RKO (cell line): ENCODE measurements around the gene AKAP9.
"Not testable (repeated sequence)": the region's sequence is repeated elsewhere in the genome, so short reads cannot be mapped to it uniquely, and the experiment has no call there.

ENCODE experiments used
- DNase-seq: peaks from one replicate; pipeline ENCODE4 v3.0.0-alpha.2; 2016; ENCODE audit warnings: low spot score

Gene AKAP9

DNA sequence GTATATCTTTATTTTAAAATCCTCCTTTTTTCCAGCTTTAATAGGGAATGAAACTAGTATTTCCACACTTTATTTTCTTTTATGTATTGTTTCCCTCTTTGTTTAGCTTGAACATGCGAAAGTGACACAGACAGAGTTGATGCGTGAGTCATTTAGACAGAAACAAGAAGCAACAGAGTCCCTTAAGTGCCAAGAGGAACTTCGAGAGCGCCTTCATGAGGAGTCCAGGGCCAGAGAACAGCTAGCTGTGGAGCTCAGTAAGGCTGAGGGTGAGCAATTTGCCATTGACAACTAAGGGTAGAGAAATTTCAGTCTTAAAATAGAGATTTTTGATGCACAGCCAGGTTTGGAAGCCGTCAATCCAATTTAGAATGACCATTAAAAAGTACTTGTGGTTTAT is 120.5 kb downstream of the AKAP9 start:
- DNase-seq = no peak

DNA sequence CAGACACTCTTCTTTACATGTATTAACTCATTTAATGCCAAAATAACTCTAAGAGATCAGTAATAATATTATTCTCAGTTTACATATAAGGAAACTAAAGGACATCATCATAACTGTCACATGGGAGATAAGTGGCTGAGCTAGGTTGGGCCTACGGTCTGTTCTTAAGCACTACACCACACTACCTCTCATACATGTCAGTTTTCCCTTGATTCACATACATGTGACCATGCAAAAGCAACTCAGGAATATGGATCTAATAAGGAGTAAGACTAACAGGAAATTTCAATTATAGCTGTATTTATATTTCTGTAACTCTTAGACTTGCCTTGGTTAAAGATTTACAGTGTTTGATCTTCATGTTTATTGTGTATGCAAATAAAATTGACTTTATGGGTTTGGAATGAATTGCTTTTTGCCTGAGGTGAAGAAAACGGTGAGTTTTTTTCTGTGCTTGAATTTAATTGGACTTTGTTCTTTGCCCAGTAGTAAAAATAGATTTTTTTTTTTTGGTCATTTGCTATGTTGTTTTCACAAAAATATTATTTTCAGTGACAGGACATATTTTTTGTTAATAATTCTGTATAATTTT is 123.9 kb downstream of the AKAP9 start:
- DNase-seq = no peak

DNA sequence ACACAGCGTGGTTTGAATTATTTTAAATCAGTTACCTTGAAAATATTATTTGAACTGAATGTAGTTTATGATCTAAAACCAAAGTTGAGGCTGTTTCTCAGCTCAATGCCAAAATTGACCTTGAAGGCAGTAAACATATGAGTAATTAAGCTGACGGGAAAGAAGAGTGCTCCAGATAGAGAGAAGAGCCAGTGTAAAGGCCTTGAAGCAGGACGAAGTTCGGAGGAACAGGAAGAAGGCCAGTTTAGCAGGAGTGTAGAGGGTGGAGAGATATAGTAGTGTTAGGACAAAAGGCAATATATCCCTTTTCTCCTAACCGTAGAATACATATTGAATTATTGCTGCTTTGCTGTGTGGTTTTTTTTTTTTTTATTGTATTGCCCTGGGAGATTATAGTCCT is 130.4 kb downstream of the AKAP9 start:
- DNase-seq = no peak

DNA sequence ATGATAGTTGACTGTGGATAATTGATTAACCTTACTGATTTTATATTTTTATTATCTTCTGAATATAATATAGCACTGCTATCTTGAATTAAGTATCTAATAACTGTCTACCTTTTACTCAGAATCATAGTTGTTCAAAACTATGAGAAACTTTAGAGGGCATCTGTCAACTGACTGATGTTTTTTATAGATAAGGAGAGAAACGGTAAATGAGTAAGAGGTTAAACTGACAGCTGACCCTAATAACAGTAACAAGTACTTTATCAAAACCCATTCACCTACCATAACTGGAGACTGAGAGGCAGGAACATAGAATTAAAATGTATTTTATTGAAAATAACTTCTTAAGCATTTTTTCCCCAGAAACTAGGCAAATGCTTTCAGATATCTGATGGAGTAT is 131.5 kb downstream of the AKAP9 start:
- DNase-seq = no peak

DNA sequence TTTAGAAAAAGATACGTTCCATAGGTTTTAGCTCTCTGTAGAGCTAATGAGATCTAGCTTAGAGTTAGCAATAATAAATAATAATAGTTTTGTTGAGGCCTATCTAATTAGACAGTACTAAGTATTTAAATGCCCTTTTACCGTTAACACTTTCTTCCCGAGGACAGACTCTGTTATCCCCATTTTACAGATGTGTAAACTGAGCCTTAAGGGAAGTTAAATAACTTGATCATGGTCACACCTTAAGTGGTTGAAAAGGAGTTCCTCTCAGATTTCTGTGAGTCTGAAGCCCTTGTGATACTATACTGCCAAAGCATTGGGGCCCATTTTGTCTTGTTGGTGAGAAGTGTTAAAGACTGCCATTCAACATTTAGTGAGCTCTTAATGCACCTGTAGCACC is 132.0 kb downstream of the AKAP9 start:
- no peak for DNase-seq

DNA sequence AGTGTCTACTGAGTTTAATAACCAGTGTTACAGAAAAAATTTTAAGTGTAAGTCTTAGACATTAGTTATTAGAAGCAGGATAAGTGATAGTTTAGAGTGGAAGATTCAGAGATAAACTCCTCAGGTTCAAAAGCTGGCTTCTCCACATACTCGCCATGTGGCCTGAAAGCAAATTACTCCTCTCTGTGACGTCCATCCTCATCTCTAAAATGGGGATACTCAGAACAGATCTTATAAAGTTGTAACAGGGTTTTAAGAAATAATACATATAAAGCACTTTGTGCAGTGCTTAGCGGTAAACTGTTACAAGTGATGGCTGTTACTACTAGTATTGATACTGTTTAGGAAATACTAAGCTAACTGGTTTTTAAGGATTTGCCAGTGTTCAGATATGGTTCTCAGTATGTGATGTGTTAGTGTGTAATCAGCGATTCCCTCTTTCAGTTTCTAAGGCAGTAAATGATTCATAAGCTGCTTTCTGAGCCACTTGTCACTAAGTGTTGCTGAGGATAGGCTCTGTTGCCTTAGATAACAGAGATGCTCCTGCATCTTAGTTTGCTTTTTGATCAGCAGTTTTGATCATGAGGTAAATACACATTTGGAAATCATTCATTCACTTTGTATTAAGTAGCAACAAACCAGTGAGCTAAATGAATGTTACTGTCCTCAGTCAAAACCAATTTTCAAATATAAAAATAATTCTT is 134.9 kb downstream of the AKAP9 start:
- peak; percentile 43 for DNase-seq

DNA sequence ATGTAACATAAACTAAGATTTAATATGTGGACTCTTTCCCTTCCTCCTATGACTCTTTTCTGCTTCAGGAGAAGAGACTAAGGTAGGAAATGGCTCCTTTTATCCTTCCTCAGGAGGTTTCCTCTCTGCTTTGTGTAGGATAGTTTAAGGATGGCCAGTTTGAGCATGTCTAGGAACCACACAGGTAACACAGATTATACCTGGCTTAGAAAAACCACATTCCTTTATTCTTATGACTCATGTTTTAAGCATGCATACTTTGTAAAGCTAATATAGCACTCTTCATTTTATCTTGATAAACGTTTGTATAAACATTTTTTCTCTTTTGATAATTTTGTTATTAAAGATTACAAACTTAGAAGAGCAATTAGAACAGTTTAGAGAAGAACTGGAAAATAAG is 135.8 kb downstream of the AKAP9 start:
- no peak for DNase-seq

DNA sequence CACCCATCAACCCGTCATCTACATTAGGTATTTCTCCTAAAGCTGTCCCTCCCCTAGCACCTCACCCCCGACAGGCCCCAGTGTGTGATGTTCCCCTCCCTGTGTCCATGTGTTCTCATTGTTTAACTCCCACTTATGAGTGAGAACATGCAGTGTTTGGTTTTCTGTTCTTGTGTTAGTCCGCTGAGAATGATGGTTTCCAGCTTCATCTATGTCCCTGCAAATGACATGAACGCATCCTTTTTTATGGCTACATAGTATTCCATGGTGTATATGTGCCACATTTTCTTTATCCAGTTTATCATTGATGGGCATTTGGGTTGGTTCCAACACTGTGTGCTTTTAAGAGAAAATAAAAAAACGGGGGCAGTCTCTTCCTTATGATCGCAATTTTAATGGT is 143.3 kb downstream of the AKAP9 start:
- DNase-seq = not testable (repeated sequence)

DNA sequence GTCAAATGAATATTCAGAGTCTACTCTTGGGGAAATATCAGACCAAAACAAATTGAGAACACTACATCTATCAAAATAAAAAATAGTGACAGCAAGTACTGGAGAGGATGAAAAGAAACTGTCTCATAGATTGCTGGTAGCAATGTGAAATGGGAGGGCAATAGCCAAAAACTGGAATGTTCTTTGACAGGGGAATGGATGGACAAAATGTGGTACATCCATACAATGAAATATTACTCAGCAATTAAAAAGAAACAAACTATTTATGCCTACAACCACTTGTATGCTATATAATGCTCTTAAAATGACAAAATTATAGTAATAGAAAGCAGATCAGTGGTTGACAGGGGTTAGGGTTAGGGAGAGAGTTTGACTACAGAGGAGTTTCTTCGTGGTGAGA is 147.6 kb downstream of the AKAP9 start:
- DNase-seq = no peak

DNA sequence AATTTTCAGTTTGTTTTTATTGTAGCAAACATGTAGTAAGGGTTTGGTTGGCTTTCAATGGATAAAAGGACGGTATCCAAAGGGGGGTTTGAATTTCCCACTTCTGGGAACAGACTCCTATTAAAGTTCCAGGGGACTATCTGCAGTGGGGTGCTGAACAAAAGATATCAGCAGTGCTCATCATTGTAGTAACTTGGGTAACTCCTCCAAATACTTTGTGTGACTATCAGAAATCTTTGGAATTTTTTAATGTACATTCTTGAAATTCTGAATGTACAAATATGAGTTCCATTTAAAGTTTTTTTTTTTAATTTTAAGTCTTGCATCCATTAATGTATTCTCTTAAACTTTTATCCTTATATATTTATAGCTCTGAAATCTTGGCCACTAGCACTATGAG is 151.5 kb downstream of the AKAP9 start:
- no peak for DNase-seq

DNA sequence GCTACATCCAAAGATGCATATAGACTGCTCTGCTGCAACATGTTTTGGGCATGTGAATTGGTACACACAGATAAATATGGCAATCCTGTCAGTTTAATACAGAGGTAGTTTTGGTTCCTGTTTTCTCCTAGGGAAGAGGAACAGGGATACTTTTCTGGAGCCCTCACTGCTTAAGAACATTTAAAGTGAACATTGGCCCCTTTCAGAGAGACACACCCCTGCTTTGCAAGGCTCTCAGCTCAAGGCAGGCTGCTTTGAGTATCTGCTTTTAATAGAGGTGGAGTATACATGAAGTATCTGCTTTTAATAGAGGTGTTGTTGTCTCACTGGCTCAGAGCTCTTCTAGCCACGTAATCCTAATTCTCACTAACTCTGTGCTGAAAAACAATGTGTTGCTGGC is 154.7 kb downstream of the AKAP9 start:
- DNase-seq = no peak

DNA sequence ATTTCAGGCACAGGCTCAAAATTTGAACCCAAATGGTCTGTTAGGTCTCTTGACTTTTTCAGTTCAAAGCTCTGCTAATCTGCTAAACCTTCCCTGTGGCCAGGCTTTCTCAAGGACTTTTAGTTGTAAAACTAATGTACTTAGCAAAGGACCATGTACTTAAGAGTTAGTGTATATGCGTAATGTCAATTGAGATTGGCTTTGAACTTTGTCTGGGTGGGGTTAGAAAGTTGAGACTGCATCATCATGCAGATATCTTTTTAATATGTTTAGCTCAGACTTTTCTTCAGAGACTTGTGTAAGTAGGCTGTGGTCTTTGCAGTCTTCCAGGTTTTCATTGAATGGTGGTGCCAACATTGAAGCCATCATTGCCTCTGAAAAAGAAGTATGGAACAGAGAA is 159.9 kb downstream of the AKAP9 start:
- DNase-seq = no peak

DNA sequence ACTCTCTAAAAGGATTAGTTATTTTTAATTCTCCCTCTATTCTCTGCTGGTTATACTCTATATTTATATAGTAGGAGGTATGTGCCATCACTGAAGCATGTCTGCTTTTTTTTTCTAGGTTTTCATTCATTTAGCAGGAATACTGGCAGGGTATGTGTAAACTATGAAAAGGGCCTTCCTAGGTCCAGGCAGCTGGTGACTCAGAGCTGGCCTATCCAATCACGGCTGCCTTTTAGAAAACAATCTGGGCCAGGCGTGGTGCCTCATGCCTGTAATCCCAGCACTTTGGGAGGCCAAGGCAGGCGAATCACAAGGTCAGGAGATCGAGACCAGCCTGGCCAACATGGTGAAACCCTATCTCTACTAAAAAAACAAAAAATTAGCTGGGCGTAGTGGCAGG is 162.2 kb downstream of the AKAP9 start:
- peak; percentile 53 for DNase-seq

DNA sequence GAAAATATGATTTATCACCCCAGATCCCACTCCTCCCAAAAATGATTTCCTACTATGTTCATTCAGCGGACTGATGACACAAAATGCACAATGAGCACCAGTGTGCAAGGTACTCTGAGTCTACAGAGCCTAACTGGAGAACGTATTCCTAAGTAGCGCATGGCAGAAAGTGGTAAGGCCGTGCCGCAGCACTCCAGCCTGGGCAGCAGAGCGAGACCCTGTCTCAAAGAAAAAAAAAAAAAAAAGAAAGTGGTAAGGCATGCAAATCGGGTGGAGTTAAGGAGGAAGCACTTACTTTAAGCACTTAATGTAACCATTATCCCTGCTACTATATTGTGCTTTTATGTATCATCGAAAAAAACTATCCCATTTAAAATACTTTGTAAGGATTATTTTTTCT is 168.2 kb downstream of the AKAP9 start:
- DNase-seq = no peak

DNA sequence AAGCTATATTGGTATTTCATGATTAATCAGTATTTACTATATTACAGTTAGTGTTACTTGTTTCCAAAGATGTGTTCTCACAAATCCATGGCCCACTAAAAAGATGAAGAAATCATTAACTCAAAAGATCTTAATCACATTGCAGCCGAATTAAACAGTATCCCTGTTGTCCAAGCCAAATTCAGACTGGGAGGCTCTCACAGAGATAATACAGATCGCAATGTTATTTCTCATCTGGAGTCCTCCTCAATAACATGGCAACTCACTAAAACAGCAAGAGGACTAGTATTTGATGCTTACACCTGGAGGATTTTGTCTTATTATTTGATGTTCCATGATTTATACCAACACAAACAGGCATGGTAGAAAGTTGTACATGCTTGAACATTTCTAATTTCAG is 170.2 kb downstream of the AKAP9 start:
- no peak for DNase-seq

DNA sequence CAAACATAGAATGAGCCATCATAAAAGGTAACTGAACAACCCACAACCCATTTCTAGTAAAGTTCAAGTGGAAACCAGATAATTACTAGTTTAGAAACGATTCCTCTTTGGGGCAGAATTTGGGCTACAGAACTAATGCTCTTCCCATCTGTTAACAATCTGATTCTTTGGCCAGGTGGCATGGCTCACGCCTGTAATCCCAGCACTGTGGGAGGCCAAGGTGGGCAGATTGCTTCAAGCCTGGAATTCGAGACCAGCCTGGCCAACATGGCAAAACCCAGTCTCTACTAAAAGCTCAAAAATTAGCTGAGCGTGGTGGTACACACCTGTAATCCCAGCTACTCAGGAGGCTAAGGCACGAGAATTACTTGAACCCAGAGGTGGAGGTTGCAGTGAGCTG is 175.2 kb downstream of the AKAP9 start:
- no peak for DNase-seq

DNA sequence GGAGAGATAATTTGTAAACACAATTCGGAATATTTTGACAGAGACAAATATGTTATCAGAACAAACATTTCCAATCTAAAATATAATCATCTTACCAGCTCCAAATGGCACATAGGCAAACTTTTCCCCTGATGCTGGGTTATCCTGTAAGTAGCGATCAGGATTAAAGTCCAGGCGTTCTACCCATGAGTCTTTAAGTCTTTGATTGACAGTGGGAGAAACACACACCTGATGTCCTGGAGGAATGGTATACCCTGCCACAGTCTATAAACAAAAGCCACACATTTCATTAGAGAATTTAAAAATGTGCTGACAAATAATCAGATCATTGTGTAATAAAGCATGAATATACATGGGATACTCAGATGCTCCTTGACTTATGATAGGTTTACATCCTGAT is 176.3 kb downstream of the AKAP9 start:
- DNase-seq = no peak

DNA sequence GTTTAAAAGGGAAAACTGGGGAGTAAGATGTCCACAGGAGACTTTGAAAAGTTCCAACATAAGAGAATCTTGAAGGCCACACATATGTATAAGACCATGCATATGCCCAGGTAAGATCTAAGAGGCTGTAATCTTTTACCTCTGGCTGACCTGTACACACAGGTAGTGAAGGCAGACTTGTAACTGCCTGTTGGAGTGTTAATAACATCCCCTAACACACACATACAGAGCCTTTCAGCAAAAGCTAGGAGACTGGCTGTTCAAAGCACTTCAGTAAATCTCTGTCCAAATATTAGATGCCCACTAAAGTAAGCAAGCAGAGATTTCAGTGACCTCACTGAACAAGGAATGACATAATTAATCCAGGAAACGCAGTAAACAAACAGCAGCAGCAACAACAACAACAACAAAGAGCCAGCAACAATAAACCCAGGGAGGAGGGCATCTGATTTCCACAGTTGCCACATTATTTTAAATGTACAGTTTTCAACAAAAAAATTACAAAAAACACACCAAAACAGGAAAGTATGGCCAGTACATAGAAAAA is 178.6 kb downstream of the AKAP9 start:
- no peak for DNase-seq

DNA sequence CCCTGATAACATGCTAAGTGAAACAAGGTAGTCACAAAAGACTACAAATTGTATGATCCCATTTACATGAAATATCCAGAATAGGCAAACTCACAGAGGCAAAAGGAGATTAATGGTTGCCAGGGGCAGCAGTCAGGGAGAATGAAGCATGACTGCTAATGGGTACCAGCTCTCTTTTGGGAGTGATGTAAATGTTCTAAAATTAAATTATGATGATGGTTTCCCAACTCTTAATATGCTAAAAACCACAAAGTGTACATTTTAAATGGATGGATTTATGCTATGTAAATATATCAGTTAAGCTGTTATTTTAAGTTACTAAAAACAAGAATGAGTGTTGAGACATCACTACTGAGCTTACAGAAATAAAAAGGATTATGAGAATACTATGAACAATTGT is 181.0 kb downstream of the AKAP9 start:
- DNase-seq = no peak

DNA sequence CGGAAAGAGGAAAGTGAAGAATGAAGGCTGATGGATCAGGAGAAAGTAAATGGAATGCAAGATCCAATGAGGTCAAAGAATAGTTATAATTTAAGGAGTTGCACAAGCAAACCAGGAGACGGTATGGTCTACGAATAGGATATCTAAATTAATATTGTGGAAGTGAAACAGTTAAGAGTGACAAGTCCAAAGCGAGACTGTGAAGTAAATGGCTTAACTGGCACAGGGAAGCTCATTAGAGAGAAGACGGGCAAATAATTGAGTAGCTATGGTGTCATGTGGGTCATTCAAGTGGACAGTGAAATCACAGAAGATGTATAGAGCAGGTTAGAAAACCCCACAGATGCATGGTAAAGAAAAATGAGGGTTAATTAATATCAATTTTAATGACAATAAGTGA is 190.4 kb downstream of the AKAP9 start:
- no peak for DNase-seq

DNA sequence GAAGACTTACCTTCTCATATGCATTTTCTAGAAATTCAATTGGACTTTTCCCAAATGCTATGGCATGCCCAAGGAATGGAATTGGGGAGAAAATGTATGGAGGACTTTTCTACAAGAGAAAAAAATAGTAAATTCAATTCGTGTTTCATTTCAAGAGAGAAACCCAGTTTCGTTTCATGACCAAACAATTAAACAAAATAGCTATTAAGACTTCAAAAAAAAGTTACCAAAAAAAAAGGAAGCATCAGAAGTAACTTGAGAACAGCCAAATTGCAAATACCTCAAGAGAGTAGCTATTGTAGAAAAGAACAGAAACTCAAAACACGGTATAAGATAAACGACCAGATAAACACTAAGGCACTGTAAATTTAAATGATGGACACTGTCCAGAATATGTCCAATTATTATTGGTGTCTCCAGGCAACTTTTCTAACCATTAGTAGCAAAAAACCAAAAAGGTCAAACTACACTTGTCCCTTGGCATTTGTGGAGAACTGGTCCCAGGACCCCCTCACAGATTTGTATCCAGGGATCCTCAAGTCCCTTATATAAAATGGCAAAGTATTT is 191.2 kb downstream of the AKAP9 start:
- no peak for DNase-seq

DNA sequence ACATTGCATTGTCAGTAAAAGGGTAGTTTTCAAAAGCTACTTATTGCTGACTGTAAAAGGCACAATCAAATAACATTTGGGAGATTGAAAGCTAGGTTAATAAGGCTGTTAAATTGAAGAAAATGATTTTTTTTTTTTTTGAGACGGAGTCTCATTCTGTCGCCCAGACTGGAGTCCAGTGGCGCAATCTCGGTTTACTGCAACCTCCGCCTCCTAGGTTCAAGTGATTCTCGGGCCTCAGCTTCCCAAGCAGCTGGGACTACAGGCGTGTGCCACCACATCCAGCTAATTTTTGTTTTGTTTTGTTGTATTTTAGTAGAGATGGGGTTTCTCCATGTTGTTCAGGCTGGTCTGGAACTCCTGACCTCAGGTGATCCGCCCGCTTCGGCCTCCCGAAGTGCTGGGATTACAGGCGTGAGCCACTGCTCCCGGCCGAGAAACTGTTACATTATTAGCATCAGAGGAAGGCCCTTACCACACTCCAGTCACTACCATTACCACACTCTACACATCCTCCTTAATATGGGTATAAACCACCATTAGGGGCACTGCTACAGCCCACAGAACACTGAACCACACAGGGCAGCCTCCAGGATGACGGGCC is 192.6 kb downstream of the AKAP9 start:
- peak; percentile 77 for DNase-seq

DNA sequence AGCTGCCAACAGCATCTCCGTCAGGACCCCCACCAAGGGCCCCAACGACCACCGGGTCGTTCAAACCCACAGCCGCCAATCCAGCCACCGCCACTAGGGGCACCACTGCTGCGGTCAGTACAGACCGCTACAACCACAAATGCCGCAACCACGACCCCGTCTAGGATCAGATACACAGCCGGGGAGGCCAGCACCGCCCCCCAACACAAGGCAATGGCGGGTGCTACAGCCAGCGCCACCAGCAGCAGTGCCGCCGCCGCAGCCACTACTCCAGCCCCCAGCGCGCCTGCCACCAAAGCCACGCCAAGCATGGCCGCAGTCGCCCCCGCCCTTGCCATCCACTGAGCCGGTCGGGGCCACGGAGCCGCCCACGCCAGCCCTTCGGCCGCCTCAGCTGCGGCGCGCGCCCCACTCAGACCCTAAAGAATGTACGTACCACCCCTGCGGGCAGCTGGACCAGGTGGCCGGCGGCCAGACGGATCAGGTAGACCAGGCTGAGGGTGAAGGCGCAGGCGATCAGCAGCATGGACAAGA is 193.1 kb downstream of the AKAP9 start:
- peak; percentile 78 for DNase-seq
